GM21367 (cell line): ENCODE results near the gene ADRA1B.

ENCODE experiments used
- ATAC-seq: cut with Tn5 transposase; IDR thresholded peaks from one replicate; pipeline ENCODE4 v1.9.1; 2021; ENCODE audit not compliant: unreplicated experiment

Gene ADRA1B

DNA sequence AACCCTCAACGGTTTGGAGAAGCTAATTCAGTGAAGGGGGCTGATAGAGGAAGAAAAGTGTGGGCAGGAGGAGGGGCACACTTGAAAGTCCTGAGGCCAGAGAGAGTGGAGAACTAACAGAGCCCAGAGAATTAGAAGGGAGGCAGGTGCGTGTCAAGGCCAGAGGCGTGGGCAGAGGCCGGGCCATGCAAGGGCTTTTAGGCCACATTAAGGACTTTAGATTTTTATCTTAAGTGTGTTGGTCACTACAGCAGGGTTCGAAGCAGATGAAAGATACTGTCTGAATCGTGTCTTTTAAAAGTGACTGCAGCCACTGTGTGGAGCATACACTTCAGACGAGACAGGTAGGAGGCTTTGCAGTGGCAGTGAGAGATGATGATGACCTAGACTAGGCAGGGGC lies 6.7 kb downstream of the ADRA1B start:
- no peak for ATAC-seq

DNA sequence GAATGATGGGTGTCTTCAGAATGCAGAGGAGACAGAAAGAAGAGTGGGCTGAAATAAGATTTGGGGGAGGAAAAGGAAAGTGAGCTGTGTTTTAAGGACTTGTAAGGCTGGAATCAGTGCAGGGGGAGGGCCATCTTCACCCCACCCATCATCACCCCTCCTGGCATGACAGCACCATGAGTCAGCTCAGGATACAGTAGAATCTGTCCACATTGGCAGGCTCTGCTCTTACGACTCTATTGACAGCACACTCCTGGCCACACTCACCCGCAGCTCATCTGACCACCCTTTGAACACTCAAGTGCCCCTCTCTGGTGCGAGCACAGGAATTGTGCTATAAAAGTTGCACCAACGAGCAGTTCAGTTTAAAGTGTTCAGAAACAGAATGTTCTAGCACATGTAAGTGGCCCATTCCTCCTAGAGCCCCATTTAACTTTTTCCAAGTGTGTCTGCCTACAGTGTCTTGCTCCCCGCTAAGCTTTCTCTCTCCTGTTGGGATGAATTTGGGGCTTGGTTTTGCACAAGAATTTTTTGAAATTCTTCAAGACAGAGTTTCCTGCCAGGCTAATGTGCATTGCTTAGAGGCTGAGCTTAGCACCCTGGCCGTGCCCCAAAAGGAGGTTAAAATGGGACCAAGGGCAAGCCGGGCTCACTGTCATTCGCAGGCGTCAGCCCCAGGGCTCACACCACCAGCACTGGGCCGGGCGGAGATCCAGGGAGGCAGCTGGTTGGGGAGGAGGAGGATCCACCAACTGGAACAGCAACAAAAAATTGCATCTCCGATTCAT lies 12.0 kb downstream of the ADRA1B start:
- ATAC-seq = no peak

DNA sequence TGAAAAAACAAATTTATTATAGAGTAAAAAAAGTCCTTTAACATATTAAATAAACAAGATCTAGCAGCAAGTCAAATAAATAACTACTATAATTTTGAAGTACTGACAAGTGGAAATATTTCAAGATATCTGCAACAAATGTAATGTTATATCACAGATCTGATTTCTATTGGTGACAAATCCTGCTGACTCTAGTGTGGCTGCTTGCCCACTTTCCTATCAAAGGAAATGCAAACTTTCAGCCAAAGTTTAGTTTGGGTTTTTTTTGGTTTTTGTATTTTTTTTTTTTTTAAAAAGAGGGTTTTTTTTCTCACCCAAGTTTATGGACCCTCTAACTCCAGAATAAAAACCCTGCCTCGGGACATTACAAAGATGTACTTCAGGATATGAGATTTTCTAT lies 12.9 kb downstream of the ADRA1B start:
- no peak for ATAC-seq

DNA sequence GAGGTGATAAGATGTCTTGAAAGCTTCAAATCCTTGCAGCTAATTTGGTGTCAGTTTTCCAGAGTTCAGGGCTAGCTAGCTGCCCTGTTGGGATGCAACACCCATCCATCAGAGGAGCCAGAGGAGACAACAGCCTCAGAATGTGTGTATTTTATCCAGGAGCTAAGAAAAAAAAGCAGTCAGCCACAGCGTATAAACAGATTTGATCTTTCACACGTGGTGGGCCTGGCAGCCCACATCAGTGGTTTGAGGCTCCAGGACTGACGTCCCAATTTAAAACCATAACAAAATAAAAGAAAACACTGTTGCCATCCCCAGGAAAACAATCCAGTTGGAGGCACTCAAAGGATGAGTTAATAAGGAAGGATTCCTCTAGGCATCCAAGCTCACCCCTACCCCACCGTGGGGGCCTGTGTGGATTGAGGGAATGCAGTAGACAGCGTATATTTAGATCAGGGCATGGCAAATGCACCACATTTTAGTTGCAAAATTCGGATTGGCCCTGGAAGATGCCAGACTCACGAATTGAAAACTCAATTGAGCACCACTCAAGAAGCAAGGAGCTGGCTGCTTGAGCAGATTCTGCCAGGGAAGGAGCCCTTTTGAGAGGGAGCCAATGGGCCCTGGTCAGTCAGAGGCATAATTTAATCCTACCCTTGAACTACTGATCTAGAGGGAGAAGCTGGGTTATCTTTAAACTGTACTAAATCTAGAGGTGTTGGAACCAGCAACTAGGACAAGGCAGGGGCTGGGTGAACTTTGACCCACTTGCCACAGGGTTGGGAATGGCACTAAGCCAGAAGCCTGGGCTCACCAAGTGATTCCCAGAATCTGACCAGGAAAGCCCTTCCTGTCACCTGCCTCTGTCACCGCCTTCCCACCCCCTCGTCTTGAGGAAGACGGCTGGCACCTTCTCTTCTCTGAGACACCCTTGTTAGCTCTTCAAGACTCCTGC lies 17.5 kb downstream of the ADRA1B start:
- no peak for ATAC-seq

DNA sequence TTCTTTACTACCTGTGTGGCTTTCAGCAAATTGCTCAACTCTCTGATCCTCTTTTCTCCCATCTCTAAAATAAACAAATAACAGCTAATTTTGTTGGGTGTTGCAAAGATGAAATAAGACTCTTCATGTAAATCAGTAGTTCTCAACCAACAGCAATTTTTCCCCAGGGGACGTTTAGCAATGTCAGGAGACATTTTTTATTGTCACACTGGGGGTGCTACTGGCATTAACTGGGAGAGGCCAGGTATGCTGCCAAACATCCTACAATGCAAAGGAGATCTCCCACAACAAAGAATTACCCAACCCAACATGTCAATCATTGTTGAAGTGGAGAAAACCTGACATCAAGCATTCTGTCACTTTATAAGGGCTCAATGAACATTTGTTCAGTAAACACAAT lies 19.7 kb downstream of the ADRA1B start:
- ATAC-seq = no peak

DNA sequence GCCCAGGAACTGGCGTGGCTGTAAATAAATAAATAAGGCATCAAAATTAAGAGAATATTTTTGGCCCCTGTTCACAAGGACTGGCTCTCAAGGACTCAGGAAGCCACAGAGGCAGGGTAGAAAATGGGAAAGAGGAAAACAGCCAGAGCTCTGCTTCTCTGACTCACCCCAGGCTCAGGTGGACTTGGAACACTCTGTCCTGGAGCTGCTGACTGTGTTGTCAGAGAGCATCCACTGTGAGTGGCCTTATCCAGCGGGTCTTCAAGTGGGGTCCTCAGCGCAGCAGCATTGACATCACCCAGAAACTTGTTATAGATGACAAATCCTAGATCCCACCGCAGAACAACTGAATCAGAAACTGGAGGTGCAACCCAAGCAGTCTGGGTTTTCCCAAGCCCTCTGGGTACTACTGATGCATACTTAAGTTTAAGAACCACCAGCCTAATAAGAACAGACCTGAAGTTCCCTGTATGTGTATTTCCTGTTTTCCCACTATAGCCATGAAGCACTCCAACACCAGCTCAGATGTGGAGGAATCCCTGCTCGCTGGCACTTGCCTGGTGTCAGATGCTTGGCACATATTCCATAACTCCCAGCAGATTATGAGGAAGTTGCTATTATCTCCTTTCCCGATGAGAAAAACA lies 20.5 kb downstream of the ADRA1B start:
- ATAC-seq = no peak

DNA sequence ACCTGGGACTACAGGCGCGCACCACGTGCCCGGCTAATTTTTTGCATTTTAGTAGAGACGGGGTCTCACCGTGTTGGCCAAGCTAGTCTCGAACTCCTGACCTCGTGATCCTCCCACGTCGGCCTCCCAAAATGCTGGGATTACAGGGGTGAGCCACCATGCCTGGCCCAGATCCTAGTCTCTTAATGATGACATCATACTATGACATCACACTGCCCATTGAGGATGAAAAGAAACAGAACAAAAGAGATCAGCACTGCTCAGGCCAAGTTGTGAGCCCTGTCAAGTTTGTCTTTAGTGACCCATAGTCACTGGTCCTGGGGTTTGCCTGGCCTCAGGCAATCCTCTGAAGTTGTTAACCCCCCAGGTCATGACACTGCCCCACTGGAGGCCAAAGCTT lies 21.3 kb downstream of the ADRA1B start:
- ATAC-seq = no peak

DNA sequence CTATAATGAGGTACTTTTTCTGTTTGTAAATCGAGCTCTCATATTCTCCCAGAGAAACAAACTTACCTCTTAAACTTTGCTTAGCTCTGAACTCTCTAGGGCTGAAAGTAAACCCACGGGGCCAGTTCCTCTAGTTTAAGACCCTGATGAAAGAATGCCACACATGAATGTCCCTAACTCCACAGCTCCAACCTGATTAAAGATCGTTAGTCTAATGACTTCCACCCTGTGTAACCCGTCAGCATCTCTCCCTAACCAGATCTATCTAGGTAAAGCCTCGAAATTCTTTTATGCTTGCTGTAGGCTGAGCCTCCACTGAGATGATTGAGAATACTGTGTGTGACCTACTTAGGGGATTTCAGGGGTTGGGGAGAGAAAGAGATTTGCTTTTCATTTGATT lies 27.0 kb downstream of the ADRA1B start:
- ATAC-seq = no peak

DNA sequence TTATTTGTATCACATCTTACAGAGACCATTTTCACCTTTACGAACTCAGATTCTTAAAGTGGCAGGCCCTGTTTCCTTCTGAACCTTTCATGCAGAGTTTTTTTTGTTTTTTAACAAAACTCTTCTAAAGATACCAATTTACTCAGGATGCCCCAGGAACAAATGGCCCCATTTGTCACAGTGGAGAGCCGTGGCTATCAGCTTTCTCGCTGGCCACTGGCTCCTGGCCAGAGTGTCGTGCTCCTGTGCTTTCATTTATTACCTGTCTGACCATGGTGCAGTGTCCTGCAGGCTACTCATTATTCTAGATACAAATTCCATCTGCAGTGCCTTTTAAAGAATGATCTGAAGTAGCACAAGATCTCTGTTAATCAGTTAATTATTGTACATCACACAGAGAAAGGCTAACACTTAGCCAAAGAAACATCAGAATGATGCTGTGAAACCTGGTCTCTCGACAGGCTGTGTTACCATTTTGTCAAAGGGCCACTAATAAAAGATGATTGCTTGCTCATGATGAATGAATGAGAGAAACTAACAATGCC lies 27.8 kb downstream of the ADRA1B start:
- ATAC-seq = no peak

DNA sequence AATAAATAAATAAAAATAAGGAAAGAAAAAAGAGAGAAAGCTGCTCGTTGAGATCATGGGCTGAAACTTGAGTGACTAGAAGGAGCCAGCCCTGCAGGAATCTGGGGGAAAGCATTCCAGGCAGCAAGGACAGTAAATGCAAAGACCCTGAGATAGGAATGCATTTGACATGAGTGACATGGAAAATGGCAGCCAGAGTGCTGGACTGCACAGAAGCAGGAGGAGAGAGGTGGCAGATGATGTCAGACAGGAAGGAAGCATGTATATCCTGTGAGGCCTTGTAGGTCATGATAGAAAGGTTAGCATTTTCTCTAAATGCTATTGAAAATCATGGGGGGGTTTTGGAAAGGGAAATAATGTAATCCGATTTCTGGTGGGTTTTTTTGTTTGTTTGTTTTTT lies 29.1 kb downstream of the ADRA1B start:
- no peak for ATAC-seq

DNA sequence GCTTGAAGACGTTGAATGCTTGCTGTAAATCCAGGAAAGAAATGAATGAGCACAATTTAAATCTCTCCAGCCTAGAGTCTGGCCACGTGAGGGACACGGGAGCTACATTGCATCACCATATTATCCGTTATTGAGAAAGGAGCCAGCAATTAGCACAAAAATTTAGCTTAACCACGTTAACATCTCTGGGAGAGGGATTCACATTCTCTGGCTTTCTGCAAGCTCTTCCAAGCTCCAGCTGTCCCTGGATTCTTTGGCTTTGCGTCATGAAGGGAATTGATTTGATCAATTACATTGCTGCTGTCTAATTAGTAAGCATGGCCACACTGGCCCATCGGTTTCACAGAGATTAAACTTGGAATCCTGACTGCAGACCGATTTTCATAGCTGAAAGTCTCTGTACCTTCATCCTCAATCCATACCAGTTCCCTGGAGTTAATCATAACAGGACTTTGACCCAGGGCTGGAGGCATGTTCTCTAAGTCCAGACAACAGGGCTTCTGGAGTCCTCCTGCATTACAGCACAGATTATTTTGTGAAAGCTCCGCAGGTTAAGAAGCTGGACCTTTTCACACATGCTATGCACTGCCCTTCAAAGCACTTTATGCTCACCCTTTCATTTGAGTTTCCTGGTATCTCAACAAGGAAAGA lies 31.6 kb downstream of the ADRA1B start:
- ATAC-seq = no peak

DNA sequence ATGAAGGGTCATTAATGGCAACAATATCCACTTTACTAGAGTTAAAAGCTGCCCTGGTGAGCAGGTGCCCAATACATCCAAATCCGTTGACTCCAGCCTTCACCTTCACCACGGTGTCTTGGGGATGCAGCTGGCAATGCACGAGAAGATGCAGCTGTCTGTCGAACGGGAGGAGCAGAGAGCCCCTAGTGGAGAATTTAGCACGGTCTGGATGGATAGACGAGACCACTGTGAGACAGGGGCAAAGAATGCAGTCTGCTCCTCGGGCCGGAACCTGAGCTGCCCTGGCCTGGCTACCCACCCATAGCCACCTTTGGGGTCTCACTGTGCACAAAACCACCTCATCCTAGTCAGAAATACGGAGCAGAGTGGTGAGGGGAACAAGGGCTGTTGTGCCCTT lies 35.1 kb downstream of the ADRA1B start:
- ATAC-seq = no peak

DNA sequence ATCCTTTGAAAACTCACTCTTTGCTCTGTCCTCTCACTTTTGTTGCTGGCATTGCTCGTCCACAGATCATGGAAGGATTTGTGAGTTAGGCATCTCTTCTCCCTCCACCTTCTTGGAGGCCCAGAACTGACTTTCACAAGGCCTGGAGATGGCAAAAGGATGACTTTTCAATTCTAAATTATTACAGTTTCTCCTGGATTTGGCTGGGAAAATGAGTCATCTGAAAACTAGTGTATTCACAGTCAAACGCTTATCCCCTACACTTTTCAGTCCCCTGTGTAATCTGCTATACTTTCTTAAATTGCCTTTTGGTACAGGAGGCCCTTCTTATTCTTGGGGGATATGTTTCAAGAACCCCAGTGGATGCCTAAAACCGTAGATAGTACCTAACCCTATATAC lies 35.6 kb downstream of the ADRA1B start:
- ATAC-seq = no peak

DNA sequence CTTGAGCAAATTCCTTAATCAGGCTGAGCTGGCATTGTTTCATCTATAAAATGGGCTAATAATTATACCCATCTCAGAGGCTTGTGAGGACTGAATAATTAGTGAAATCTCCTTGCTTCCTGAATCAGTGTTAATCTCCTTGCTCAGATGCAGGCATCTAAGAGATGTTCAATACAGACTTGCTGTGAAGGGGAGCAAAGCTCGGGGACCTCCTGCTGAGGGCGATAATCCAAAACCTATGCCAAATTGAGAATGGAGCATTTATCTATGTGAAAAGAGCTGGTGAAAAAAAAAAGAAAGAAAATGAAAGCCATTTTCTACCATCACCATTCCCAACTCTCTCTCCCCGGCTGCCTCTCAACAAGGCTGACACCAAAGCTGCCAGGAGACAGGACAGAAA lies 37.3 kb downstream of the ADRA1B start:
- no peak for ATAC-seq

DNA sequence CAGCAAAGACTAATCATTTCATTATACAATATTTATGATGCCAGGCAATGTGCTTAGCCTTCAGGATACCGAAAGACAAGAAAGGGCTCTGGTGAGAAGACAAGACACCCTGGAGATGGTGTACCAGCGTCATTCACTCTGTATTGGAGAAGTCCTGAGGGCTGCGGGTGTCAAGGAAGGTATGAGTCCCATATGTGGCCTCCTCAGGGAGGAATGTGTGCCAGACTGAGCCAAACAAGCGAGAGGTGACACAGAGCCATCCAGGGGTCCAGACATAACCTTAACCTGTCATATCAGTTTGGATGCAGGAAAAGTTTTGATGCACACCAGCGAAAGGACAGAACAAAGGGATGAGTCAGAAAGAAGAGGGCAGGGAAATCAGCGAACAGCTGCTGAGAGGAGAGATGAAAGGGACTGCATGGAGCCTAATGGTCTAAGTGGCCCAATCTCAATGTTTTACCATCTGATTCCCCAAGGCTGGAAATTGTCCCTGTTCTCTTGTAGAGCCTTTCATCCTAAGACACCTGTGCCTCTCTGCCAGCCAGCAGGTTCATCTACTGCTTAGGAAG lies 38.9 kb downstream of the ADRA1B start:
- no peak for ATAC-seq

DNA sequence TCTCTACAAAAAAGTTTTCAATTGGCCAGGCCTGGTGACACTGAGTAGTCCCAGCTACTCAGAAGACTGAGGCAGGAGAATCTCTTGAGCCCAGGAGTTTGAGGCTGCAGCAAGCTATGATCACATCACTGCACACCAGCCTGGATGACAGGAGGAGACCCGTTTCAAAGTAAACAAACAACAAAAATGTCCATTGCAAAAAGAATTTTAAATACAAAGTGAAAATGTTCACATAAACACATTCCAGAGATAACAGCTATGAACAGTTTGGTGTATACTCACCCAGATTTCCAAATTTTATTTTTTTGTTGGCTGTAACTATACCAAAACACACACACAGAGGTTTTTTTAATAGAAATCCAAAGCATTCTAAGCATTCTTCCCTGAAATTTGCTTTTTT lies 39.8 kb downstream of the ADRA1B start:
- ATAC-seq = no peak

DNA sequence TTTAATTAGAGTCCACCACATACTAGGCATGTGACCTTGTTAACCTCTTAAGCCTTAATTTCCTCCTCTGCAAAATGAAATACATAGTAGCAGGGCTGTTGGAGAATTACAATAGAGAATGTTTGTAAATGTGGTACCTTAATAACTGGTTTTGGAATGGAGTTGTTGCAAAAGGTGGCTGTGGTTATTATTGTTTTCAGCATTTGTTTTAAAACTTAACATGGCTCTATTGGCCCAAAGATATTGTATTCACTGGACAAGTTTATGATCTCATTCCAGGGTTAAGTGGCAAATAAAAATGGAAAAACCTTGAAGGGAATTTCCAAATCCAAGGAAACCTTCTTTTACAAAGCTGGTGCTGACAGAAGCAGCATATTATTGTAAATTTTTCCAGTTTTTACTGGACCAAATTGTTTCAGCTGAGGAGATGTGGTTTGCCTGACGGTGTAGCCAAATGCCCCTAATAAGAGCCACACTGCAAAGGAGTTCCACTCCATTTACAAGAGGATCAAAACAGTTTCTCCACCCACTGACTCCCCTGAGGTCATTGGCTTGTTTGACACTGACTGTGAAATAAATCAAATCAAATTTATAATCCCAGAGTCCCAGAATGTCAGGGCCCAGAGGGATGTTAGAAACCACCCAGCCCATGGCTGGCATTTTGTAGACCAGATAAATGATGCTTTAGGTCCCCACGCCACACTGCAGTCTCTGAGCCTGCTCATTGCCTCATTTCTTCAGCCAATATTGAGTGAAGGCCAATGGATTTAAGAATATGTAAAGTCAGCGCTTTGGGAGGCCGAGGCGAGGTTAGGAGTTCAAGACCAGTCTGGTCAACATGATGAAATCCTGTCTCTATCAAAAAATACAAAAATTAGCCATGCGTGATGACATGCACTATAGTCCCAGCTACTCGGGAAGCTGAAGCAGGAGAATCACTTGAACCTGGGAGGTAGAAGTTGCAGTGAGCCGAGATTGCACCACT lies 45.2 kb downstream of the ADRA1B start:
- no peak for ATAC-seq

DNA sequence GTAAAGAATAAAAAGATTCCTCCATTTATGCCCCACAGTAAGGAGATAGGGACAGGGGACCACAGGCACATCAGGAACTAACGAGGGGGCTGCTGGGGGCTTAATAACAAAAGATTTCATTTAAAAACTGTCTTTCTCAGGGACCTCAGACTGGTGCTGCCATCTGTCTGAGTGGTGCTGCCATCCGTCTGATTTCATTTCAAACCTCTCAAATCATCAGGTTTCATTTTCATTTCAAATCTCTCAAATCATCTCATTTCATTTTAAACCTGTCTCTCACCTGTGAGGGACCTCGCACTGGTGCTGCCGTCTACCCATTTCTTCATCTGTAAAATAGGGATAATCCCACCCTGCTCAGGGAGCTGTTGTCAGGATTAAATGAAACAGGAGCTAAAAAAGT lies 45.9 kb downstream of the ADRA1B start:
- ATAC-seq = no peak

DNA sequence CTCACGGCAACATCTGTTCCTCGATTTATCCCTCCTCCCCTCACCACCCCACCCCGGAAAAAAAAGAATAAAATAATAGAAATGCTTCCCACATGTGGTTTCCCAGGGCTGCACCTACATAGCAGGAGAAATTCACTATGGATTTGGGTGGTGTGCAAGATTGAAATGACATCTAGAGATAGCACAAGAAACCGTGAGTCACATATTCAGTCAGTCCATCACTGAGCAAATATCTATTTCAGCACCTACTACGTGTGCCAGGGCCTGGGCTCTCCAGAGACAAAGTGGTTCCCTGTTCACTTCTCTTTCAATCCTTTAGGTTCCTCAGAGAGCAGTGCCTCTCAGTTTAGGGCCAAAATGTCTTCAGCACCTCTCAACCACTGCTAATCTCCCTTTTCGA lies 47.7 kb downstream of the ADRA1B start:
- ATAC-seq = no peak
